Measurements from ENCODE around the gene ASTL.

Gene ASTL

GRCh38 chr2:96124406-96125265, 13.7 kb downstream of the ASTL start:
- H3K27me3 ChIP-seq = peaks cover 0 to 43% of the 10 kb centered on the region in 2 donors
- no peak overlapping the region for H3K27ac ChIP-seq
- TF ChIP-seq, protein P1, sequence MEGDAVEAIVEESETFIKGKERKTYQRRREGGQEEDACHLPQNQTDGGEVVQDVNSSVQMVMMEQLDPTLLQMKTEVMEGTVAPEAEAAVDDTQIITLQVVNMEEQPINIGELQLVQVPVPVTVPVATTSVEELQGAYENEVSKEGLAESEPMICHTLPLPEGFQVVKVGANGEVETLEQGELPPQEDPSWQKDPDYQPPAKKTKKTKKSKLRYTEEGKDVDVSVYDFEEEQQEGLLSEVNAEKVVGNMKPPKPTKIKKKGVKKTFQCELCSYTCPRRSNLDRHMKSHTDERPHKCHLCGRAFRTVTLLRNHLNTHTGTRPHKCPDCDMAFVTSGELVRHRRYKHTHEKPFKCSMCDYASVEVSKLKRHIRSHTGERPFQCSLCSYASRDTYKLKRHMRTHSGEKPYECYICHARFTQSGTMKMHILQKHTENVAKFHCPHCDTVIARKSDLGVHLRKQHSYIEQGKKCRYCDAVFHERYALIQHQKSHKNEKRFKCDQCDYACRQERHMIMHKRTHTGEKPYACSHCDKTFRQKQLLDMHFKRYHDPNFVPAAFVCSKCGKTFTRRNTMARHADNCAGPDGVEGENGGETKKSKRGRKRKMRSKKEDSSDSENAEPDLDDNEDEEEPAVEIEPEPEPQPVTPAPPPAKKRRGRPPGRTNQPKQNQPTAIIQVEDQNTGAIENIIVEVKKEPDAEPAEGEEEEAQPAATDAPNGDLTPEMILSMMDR (IDR thresholded peaks at IDR 0.05) = no peak
- no peaks in the 10 kb centered on the region for H3K9me3 ChIP-seq
- H3K4me1 ChIP-seq = no peaks in the 10 kb centered on the region
- no peaks in the 10 kb centered on the region for H3K36me3 ChIP-seq
- H3K4me3 ChIP-seq = no peak overlapping the region
- intact Hi-C loops (cut with DNase I; ENCODE audit: low total_unique reads) = no loop called here
- no peak for DNase-seq

GRCh38 chr2:96123936-96124335, 14.4 kb downstream of the ASTL start:
- Histone ChIP-seq H3K4me1 (no peaks in the 10 kb centered on the region), H3K36me3 (no peaks in the 10 kb centered on the region), H3K27ac (no peak overlapping the region), H3K9me3 (no peaks in the 10 kb centered on the region), H3K27me3 (peaks cover 0 to 47% of the 10 kb centered on the region in 2 donors), H3K4me3 (no peak overlapping the region)
- TF ChIP-seq, protein P1 (IDR thresholded peaks at IDR 0.05) = no peak
- intact Hi-C loops (cut with DNase I; ENCODE audit: low total_unique reads) = no loop called here
- DNase-seq = no peak

- TF ChIP-seq, protein P1 (IDR thresholded peaks at IDR 0.05) = no peak
- Histone ChIP-seq H3K4me3 (no peak overlapping the region), H3K9me3 (no peaks in the 10 kb centered on the region), H3K36me3 (no peaks in the 10 kb centered on the region), H3K27me3 (peaks cover 0 to 53% of the 10 kb centered on the region in 2 donors), H3K27ac (no peak overlapping the region), H3K4me1 (no peaks in the 10 kb centered on the region)
- no peak for DNase-seq
- intact Hi-C loops (cut with DNase I; ENCODE audit: low total_unique reads) = no loop called here
These were observed 15.0 kb downstream of the ASTL start for GRCh38 chr2:96123290-96123689.

- Histone ChIP-seq H3K4me1 (peaks cover 0 to 6% (median under 1%) of the 10 kb centered on the region in 4 donors), H3K4me3 (no peak overlapping the region), H3K27me3 (peaks cover 0 to 62% of the 10 kb centered on the region in 2 donors), H3K9me3 (no peaks in the 10 kb centered on the region), H3K36me3 (no peaks in the 10 kb centered on the region), H3K27ac (no peak overlapping the region)
- TF ChIP-seq, protein P1 (IDR thresholded peaks at IDR 0.05) = no peak
- DNase-seq = no peak
- intact Hi-C loops (cut with DNase I; ENCODE audit: low total_unique reads) = no loop called here
These were observed 15.9 kb downstream of the ASTL start for GRCh38 chr2:96122391-96122790.

GRCh38 chr2:96121414-96121813, 16.9 kb downstream of the ASTL start:
- peaks cover 0 to 72% of the 10 kb centered on the region in 2 donors for H3K27me3 ChIP-seq
- H3K4me1 ChIP-seq = peaks cover 0 to 16% (median 7%) of the 10 kb centered on the region in 4 donors
- no peak overlapping the region for H3K27ac ChIP-seq
- DNase-seq = no peak
- TF ChIP-seq, protein P1 (IDR thresholded peaks at IDR 0.05) = no peak
- intact Hi-C loops (cut with DNase I; ENCODE audit: low total_unique reads) = no loop called here
- H3K9me3 ChIP-seq = no peaks in the 10 kb centered on the region
- no peaks in the 10 kb centered on the region for H3K36me3 ChIP-seq
- no peak overlapping the region for H3K4me3 ChIP-seq

Measured in tibial artery (tissue), 4 donors.